ENCODE data around the gene COMMD7. TPM values are rescaled to one million over a fixed set of nuclear protein-coding genes. Genes with fewer than 3 reads are reported as not detected.

COMMD7 gene
- total and polyA plus RNA-seq, 9 of the 15 experiments (the other 6 are each of a cell fraction or from before 2014, with no cell fraction given), result 11.9 to 69.1 (median 34.7) TPM

- TF ChIP-seq ZNF764 (CRISPR knock-in tag; IDR thresholded peaks at IDR 0.05; ENCODE audit: low read depth), result no peak
- no peak for TF ChIP-seq KLF1 (tag; IDR thresholded peaks at IDR 0.05)
- TF ChIP-seq ZNF609 (CRISPR knock-in tag; IDR thresholded peaks at IDR 0.05; ENCODE audit: borderline replicate concordance), result no peak
- TF ChIP-seq PHB2 (IDR thresholded peaks at IDR 0.05; ENCODE audit: low read depth), result no peak
- TF ChIP-seq NCOR1 (IDR thresholded peaks at IDR 0.05), result no peak
- no peak for TF ChIP-seq ZNF512 (tag; IDR thresholded peaks at IDR 0.05)
- TF ChIP-seq TFAP4 (CRISPR knock-in tag; IDR thresholded peaks at IDR 0.05; ENCODE audit: borderline replicate concordance), result peak; percentile 76; the same call in 1 of the 2 replicates
- TF ChIP-seq FOXJ2 (tag; IDR thresholded peaks at IDR 0.05), result no peak
- no peak for TF ChIP-seq MAFF (IDR thresholded peaks at IDR 0.05; ENCODE audit: low read length)
- TF ChIP-seq ZNF239 (CRISPR knock-in tag; IDR thresholded peaks at IDR 0.05), result no peak
- TF ChIP-seq PCBP1 (IDR thresholded peaks at IDR 0.05; ENCODE audit: low read depth, low read length, poor library complexity, severe bottlenecking), result no peak
- TF ChIP-seq TRIM24 (IDR thresholded peaks at IDR 0.05), result peak; percentile 76 to 89
- no peak for TF ChIP-seq USF2 (CRISPR knock-in tag; IDR thresholded peaks at IDR 0.05)
- no peak for TF ChIP-seq SMAD2 (IDR thresholded peaks at IDR 0.05; ENCODE audit: low read depth, low read length)
- no peak for TF ChIP-seq CGGBP1 (CRISPR knock-in tag; IDR thresholded peaks at IDR 0.05)
- no peak for TF ChIP-seq SMAD3 (CRISPR knock-in tag; conservative IDR thresholded peaks at IDR 0.05)
- no peak for TF ChIP-seq CCAR2 (IDR thresholded peaks at IDR 0.05; ENCODE audit: low read depth, low read length)
- no peak for TF ChIP-seq BCL6 (CRISPR knock-in tag; IDR thresholded peaks at IDR 0.05)
- no peak for TF ChIP-seq MTA1 (IDR thresholded peaks at IDR 0.05; ENCODE audit: borderline replicate concordance)
- TF ChIP-seq RFX5 (IDR thresholded peaks at IDR 0.05; ENCODE audit: low read depth, low read length), result no peak
Observed at GRCh38 chr20:32685541-32686529, 57.4 kb downstream of the COMMD7 start (continued).
